GM12865 (cell line): ENCODE data around the gene CHSY3.

Experiments used
- DNase-seq: peaks from one replicate; pipeline ENCODE4 v3.0.0; 2010; ENCODE audit warnings: low read depth
- H3K4me3 ChIP-seq: 2 replicates; pipeline ENCODE4 v1.5.1; 2011; ENCODE audit warnings: mild to moderate bottlenecking, low read depth, low read length, control low read depth
- TF ChIP-seq, protein P1 (sequence below): IDR thresholded peaks from 2 replicates; pipeline ENCODE4 v1.5.1; 2011; ENCODE audit warnings: low read length, control low read depth, low read depth, inconsistent platforms; ENCODE audit not compliant: insufficient read depth; ENCODE audit errors: missing control alignments

CHSY3 gene

DNA sequence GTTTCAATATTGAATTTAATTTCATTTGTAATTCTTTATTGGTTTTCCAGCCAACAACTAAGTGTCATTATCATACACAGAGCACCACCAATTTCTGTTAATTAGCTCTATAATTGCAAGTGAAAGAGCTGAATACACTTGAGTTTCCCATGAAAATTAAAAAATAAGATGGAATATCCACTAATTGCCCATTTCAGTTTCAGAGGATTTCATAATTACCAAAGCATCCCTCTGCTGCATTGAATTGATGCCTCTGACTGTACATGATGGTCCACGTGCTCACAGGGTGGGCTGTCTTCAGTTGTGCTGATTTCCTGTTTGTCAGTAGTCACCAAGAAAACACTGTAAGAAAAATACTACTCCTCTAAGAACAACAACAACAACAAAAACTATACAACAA lies 163.8 kb downstream of the CHSY3 start:
- DNase-seq: no peak
- no peak overlapping the region for H3K4me3 ChIP-seq
- TF ChIP-seq, protein P1, sequence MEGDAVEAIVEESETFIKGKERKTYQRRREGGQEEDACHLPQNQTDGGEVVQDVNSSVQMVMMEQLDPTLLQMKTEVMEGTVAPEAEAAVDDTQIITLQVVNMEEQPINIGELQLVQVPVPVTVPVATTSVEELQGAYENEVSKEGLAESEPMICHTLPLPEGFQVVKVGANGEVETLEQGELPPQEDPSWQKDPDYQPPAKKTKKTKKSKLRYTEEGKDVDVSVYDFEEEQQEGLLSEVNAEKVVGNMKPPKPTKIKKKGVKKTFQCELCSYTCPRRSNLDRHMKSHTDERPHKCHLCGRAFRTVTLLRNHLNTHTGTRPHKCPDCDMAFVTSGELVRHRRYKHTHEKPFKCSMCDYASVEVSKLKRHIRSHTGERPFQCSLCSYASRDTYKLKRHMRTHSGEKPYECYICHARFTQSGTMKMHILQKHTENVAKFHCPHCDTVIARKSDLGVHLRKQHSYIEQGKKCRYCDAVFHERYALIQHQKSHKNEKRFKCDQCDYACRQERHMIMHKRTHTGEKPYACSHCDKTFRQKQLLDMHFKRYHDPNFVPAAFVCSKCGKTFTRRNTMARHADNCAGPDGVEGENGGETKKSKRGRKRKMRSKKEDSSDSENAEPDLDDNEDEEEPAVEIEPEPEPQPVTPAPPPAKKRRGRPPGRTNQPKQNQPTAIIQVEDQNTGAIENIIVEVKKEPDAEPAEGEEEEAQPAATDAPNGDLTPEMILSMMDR: no peak

DNA sequence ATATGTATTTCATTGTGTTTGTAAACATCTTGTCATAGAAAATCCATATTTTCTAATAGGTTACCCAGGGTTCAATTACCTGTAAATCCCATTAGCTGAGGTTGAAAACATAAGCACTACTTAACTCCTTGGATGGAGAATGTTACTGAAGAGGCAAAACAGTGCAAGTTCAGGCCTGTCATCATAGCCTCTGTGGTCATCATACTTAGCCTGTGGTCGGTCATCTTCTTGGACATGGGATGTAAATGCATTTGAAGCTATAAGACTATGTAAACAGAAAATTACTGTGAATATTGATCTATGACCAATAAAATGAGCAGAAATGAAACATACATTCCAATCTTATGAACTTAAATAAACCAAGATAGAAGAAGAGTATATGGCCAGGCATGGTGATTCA lies 164.7 kb downstream of the CHSY3 start:
- no peak for DNase-seq
- TF ChIP-seq, protein P1: no peak
- no peak overlapping the region for H3K4me3 ChIP-seq

GRCh38 chr5:130074820-130075219 lies 170.6 kb downstream of the CHSY3 start:
- no peak overlapping the region for H3K4me3 ChIP-seq
- TF ChIP-seq, protein P1: no peak
- no peak for DNase-seq

- TF ChIP-seq, protein P1: no peak
- DNase-seq: no peak
- no peak overlapping the region for H3K4me3 ChIP-seq
Measured at GRCh38 chr5:130077007-130077406, 172.7 kb downstream of the CHSY3 start.

GRCh38 chr5:130078661-130079060 lies 174.4 kb downstream of the CHSY3 start:
- no peak overlapping the region for H3K4me3 ChIP-seq
- no peak for DNase-seq
- TF ChIP-seq, protein P1: no peak

DNA sequence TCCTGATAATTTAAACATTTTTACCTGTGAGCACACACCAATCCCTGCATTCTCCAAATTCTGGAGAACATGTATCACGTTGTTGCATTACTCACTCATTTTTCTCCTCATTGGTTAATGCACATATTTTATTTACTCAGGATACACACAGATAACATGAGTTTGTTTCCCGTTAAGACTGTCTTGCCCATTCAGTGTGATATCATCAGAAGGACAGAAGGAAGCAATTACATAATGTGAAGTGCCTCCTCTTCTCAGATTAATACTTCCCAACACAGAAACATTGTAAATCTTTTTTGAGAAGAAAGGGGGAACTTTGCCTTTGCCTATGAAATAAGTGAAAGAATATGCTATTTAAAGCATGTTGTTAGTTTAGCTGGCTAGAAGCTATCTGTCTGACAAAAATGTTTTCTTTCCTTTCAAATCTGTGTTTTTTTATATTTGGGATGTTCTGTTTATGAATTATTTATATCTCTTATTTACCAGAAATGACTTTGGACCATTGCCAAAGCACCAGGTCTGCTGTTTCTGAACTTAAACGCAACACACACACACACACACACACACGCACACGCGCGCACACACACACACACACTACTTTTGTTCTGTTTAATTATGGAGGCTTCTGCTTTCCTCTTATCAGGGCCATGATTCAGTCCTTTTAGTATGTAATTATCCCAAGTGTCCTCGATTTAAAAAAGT lies 186.5 kb downstream of the CHSY3 start:
- no peak for DNase-seq
- TF ChIP-seq, protein P1: no peak
- no peak overlapping the region for H3K4me3 ChIP-seq

GRCh38 chr5:130092991-130093390 lies 188.7 kb downstream of the CHSY3 start:
- DNase-seq: no peak
- no peak overlapping the region for H3K4me3 ChIP-seq
- TF ChIP-seq, protein P1: no peak
